ENCODE measurements around the gene ITGB3BP.
"Not testable (repeated sequence)": the region's sequence is repeated elsewhere in the genome, so short reads cannot be mapped to it uniquely, and the experiment has no call there.

ITGB3BP gene

DNA sequence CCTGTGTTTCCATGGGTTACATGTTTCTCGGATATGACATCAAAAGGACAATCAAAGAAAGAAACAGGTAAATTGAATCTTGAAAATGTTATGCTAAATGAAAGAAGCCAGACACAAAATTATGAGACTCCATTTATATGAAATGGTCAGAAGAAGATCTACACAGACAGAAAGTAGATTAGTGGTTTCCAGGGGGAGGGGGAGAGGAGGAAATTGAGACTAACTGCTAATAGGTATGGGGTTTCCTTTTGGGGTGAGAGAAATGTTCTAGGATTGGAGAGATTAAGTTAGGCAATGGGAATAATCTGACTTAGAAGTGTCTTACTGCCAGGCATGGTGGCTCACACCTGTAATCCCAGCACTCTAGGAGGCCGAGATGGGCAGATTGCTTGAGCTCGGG is 21.8 kb downstream of the ITGB3BP start:
- DNase-seq: no peak

DNA sequence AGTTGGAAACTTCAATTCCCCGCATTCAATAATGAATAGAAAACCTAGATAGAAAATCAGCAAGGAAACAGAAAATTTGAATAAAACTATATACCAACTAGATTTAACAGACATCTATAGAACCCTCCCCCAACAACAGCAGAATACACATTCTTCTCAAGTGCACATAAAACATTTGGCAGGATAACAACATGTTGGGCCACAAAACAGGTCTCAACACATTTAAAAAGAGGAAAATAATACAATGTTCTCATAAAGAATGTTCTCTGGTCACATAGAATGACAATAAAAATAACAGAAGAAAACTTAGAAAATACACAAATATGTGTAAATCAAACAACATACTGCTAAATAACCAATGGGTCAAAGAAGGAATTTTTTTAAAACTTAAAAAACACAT is 24.9 kb downstream of the ITGB3BP start:
- DNase-seq: no peak

DNA sequence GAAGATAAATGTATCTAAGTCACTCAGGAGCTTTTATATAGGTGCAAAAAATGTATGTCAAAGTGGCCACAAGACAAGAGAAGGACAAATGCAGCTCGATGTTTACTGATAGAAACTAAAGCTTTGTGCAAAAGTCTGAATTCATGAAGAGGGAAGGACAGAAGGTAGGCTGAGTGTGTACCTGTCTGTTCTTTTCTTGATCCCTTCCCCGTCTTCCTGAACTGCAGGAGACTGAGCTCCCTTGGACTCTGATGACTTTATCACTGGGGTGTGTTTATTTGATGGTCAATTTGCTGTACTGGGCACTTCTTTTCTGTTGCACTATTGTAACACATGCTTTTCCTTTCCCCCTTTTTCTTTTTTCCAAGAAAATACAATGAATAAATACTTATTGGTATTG is 25.4 kb downstream of the ITGB3BP start:
- no peak for DNase-seq

DNA sequence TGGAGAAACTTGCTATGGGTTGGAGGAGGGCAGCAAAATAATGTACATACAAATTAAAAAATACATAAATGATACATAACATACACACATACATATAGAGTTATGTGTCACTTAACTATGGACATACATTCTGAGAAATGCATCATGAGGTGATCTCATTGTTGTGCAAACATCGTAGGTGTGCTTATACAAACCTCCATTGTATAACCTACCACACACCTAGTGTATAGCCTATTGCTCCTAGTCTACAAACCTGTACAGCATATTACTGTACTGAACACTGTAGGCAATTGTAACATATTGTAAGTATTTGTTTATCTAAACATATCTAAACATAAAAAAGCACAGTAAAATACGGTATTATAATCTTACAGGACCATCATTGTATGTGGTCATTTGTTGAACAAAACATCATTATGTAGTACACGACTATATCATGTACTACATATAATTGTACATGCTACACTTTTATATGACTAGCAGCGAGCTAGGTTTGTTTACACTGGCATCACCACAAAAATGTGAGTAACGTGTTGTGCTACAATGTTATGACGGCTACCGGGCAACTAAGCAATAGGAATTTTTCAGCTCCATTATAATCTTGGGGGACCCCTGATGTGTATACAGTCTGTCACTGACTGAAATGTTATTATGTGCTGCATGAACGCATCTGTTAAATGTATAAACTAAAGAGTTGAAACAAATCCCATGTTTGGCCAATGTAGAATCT is 35.5 kb downstream of the ITGB3BP start:
- DNase-seq: no peak

DNA sequence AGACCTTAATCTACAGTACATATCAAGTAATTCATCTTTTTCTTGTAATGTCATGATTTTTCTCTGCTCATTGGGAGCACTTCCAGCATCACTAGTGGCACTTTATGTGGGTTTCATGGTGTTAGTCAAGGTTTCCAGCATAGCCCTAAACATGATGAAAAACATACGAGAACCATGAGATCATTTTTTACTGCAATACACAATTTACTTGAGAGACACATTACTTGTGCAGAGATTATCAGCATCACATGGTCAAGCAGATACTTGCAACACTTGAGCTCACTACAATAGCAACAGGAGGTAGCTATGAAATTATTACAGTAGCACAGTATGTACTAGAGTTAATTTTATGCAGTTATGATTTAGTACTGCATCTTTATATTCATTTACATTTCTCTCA is 36.4 kb downstream of the ITGB3BP start:
- no peak for DNase-seq

DNA sequence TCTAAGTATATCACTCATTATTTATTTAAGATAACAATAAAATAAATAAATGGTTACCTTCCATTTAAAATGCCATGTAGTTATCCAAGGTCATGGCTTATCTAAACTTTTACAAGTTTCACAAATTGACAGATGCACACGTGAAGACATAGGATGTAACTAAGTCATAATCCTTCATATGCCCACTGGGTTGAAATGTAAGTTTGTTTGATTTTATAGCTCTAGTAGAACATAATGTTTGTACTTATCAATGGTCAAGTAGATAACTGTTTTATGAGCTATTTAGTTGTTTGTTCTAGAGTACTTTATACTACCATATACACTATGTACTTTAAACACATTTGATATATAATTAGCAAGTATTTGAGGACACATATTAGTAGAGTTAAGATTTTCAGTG is 43.0 kb downstream of the ITGB3BP start:
- DNase-seq: no peak

DNA sequence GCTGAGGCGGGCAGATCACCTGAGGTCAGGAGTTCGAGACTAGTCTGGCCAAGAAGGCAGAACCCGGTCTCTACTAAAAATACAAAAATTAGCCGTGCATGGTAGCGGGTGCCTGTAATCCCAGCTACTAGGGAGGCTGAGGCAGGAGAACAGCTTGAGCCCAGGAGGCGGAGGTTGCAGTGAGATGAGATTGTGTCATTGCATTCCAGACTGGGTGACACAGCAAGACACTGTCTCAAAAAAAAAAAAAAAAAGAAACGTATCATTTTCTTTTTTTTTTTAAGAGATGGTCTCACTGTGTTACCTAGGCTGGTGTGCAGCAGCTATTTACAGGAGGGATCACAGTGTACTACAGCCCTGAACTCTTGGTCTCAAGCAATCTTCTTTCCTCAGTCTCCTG is 47.3 kb downstream of the ITGB3BP start:
- DNase-seq: no peak

DNA sequence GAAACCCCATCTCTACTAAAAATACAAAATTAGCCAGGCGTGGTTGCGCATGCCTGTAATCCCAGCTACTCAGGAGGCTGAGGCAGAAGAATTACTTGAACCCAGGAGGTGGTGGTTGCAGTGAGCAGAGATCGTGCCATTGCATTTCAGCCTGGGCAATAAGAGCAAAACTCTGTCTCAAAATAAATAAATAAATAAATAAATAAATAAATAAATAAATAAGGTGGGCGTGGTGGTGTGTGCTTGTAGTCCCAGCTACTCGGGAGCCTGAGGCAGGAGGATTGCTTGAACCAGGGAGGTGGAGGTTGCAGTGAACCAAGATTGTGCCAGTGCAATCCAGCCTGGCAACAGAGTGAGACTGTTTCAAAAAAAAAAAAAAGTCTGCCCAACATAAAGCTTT is 54.3 kb downstream of the ITGB3BP start:
- not testable (repeated sequence) for DNase-seq

DNA sequence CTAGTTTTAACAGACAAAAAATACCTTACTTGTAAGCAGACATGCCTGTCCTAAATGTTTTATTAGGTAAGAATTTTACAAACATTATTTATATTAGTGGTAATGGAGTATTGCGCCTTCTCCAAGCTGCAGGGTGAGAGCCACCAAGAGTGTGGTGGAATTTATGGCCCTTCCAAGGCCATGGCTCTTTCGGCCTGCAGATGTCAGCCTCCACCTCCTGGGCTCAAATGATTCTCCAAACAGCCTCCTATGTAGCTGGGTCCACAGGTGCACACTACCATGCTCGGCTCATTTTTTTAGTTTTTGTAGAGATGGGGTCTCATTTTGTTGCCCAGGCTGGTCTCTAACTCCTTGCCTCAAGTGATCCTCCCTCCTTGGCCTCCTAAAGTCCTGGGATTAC is 56.3 kb downstream of the ITGB3BP start:
- no peak for DNase-seq

DNA sequence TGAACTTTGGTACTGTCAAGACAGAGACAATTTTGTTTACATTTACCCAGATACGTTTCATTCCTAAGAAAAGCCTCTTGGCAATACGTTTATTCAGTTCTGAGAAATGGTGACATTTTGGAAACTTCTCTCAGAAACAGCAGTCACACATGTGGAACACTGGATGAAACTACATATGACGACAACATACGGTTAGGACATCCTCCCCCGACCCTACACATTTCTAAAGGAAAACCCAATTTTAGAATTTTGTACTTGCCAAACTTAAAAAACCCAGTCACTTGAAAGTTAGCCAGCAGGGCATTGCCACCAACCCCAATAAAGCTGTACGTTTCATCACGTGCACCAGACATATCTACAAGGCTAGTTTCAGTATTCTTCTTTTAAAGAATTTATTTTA is 56.8 kb downstream of the ITGB3BP start:
- DNase-seq: no peak

DNA sequence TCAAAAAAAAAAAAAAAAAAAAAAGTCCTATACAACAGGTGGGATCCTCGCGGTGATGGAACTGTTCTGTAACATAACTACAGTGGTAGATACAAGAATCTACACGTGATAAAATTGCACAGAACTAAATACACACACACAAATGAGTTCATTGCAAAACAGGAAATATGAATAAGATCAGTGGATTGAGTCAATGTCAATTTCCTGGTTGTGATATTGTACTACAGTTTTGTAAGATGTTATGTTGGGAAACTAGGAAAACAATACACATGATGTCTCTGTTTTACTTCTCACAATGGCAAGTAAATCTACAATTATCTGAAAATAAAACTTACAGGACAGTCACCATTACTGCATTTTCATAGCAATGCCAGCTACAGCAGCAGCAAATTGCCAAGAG is 59.8 kb downstream of the ITGB3BP start:
- no peak for DNase-seq

DNA sequence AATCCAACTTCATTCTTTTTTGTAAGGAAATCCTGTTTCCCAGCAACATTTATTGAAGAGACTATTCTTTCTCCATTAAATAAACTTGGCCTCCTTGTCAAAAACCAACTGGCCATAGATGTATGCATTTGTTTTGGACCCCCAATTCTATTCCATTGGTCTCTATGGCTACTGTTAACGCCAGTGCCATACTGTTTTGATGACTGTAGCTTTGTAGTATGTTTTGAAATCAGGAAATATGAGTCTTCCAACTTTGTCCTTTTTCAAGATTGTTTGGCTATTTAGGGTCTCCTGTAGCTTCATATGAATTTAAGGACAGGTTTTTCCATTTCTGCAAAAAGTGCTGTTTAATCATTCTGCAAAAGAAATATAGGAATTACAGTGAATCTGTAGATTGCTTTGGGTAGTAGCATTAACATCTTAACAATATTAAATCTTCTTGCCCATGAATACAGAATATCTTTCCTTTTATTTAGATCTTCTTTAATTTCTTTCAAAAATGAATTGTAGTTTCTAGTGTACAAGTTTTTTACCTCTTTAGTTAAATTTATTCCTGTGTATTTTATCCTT is 61.3 kb downstream of the ITGB3BP start:
- no peak for DNase-seq

DNA sequence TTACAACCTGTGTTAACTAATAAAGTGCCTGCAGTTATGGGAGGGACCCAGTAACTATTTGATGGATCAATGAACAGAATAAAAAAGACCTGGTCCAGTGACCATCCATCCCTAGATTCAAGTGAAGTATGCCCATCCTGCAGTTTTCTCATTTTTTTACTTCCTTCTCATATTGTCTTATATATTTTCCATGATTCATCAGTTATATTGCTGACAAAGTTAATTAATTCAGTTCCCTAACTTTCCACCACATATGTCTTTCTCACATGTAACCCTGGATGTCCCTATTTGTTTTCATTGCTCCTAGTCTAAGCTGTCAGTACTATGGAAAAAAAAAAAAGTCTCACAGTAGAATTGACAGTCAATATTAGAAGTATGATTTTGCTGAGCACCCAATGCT is 64.3 kb downstream of the ITGB3BP start:
- no peak for DNase-seq

DNA sequence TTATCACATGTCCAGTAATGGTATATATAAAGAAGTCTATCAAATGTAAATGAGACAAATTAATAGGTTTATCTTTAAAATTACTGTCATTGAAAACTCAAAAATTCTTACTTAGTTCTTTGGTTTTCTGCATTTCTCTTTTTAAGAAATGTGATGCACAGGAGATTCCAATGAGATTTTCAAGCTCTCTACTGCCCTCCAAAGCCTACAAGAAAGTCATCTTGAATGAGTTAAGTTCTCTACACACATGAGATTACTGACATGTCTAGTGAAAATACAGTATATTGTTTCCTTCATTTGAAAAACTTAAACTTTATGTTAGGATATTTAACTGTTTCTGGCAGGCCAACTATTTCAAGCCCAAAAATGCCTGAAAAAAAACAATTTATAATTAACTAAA is 68.8 kb downstream of the ITGB3BP start:
- no peak for DNase-seq

DNA sequence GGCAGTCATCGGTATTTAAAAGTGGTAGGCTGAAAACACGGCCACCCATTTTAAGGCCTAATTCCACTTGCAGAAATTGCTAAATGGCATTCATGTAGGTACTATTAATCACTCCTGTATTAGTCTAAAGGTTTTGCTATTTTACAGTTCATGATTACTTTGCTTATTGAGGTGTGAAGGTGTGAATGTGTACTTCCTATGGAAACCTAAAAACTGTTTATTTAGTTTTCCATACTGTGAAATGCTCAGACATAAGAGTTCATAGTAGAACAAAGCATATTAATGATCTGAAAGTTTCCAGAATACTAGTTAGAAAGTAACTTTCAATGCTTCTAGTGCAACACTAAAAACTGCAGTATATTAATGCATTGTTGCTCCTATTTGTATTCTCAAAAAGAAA is 69.8 kb downstream of the ITGB3BP start:
- DNase-seq: no peak

DNA sequence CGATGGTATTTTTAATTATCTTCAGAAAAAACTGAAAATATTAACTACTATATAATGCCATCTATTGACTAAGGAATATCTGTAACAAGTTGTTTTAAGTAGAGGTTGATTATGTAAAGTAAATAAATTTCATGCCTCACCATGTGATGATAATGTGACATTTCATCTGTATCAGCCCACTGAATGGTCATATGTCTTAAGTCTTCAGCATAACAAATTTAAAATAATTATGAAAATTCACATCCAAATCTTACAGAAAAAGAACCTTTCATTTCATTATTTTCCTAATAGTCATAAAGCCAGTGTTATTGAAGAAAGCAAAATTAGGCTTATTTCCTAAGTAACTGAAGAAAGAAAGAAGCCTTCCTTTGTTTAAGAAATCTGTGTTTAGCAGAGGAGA is 72.6 kb downstream of the ITGB3BP start:
- no peak for DNase-seq

DNA sequence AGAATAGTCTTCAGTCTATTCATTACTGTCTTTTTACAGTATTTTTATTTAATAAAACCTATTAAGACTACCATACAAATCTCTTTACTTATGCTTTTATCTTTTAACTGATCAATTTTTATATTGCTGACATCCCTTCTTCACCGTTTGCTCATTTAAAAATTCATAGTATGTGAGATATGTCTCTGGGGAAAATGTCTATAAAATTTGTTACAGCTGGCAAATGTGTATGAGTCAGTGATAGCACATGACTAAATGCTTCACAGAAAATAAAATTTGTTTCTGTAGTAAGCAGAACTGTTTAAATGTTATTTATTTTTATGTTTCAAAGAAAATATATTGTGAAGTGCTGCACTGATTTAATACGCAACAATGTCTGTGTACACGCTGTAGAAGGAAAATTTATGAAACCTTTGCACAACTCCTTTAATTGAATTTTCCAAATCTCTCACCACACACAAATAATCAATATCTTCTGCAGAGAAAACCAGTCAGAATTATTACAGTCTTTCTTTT is 74.2 kb downstream of the ITGB3BP start:
- DNase-seq: no peak

DNA sequence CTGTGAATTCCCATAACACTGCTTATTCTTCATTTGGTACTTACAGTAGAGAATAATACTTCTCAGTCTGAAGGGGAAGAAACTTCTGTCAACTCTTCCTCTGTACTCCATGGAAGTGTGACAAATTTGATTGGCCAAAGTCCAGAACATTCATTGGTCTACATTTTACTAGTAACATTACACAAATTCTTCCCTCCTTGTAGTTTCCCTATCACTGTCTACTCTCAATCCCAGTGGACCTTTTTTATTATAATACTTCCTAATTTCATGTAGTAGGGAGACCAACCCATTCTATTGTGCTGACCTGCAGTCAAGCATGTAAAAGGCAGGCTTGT is 80.9 kb downstream of the ITGB3BP start:
- no peak for DNase-seq

DNA sequence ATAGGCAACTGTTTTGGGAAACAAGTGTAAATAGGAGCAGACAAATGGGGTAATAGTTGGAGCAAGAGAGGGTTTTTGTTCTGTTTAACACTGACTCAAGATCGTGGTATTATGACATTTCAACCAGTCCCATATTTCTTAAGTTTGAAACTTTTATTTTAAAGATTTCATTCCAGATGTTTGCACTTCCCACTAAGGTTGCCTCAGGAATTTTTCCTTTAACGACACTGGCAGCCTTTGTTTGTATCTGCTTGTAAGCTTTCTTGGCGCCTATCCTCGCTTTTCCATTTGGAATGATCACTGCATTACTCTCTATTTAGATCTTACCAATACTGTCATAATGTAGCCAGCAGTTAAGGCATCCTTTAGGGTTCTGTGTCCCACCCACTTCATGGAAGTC is 87.9 kb downstream of the ITGB3BP start:
- no peak for DNase-seq

DNA sequence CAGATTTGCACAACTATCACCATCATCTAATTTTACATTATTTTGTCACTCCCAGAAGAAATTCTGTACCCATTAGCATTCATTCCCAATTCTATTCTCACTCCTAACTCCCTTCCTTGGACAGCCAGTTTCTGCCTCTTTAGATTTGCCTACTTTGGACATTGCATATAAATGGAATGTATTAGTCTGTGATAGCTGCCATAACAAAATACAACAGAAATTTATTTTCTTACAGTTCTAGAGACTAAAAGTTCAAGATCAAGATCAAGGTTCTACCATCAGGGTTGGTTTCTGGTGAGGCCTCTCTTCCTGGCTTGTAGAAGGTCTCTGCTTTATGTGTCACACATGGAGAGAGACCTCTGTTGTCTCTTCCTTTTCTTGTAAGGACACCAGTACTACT is 93.7 kb downstream of the ITGB3BP start:
- no peak for DNase-seq

DNA sequence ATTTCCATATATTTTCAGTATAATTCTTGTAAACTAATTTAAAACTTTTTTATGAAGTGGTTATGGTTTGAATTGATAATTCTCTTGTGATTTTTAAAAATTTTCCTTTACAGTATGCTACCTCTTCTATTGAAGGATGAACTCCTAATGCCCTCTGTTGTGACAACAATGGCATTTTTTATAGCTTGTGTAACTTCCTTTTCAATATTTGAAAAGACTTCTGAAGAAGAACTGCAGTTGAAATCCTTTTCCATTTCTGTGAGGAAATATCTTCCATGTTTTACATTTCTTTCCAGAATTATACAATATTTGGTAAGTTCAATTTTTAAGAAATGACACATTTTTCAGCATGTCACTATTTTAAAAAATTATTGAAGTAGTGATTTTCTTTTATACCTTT is 94.2 kb downstream of the ITGB3BP start:
- DNase-seq: no peak

DNA sequence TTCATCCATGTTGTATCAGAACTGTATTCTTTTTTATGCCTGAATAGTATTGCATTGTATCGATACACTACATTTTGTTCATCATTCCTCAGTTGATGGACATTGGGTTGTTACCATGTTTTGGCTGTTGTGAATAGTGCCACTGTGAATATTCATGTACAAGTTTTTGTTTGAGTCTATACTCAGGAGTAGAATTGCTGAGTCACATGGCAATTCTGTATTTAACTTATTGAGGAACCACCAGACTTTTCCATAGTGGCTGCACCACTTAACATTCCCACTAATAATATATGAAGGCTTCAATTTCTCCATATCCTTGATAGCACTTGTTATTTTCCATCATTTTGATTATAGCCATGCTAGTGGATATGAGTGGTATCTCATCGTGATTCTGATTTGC is 99.4 kb downstream of the ITGB3BP start:
- DNase-seq: no peak

DNA sequence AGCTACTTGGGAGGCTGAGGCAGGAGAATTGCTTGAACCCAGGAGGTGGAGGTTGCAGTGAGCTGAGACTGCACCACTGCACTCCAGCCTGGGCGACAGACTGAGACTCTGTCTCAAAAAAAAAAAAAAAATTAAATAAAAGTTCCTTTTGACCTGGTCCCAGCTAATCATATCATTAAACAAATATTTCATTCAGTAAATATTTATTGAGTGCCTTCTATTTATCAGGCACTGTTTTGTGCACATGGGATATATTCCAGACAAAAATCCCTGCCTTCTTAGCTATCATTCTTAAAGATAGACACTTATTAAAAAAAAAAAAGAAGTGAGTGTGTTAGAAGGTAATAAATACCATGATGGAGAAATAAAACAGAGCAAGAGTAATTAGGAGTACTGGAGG is 102.3 kb downstream of the ITGB3BP start:
- DNase-seq: not testable (repeated sequence)

DNA sequence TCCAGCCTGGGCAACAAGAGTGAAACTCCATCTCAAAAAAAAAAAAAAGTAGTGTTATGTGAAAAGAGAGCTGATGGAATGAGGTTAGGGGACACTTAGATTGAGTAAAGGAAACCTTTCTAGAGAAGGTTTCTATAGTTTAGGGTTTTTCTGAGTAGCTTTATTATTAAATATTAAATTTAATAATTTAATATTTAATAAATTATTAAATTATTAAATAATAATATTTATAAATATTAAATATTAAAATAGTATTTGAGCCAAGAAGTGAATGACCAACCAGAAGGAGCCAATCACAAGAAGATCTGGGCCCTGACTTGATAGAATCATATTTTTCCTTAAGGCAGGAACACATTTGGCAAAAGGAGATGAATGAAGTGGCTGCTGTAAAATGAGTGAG is 104.9 kb downstream of the ITGB3BP start:
- no peak for DNase-seq

DNA sequence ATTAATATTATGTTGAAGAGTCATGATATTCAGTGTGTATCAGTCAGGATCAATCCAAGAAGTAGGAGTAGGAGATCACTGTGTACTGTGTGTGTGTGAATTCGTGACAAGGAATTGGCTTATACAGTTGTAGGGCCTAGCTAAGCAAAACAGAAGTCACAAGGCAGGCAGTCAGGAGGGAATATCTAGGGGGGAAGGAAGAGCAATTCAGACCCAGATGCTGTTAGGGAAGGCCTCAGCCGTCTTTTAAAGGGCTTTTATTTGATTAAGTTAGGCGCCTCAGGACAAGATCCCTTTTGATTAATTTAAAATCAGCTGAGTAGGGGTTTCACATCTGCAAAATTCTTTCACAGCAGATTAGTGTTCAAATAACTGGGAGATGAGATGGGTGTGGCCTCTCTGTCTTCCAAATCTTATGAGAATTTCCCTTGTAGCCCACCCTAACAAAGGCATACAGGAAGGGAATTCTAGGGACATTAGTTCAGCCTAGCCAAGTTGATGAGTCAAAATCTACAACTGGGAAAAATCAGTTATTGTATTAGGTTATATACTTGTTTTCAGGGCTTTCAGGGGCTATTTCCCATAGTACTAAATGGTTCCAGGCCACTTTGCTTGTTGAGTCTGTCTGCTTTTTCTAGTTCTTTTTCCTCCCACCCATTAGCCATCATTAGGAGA is 108.2 kb downstream of the ITGB3BP start:
- no peak for DNase-seq

All from GOT3 (cell line).